Left hindlimb (tissue), 1 donor: Measurements from ENCODE around the gene RNF225.
"Not testable (repeated sequence)": the region's sequence is repeated elsewhere in the genome, so short reads cannot be mapped to it uniquely, and the experiment has no call there.

Experiments
- DNase-seq: peaks from one replicate; pipeline ENCODE4 v3.0.0-alpha.2; 2018

Gene RNF225

GRCh38 chr19:58387338-58388174 is 7.9 kb upstream of the RNF225 start:
- DNase-seq: no peak

GRCh38 chr19:58388175-58388526 is 7.3 kb upstream of the RNF225 start:
- no peak for DNase-seq

GRCh38 chr19:58392945-58393724 is 2.3 kb upstream of the RNF225 start:
- DNase-seq: no peak

GRCh38 chr19:58393725-58394033 is 1.8 kb upstream of the RNF225 start:
- DNase-seq: no peak

- DNase-seq: no peak
Measured at GRCh38 chr19:58394821-58395219, 636 bp upstream of the RNF225 start.

GRCh38 chr19:58395979-58396627 is 647 bp downstream of the RNF225 start:
- DNase-seq: peak; percentile 32

GRCh38 chr19:58396691-58397532 is 1.5 kb downstream of the RNF225 start:
- no peak for DNase-seq

GRCh38 chr19:58397533-58398037 is 2.1 kb downstream of the RNF225 start:
- DNase-seq: no peak

- no peak for DNase-seq
Measured at GRCh38 chr19:58398087-58398486, 2.6 kb downstream of the RNF225 start.

GRCh38 chr19:58398545-58398944 is 3.1 kb downstream of the RNF225 start:
- DNase-seq: no peak

- DNase-seq: no peak
Measured at GRCh38 chr19:58399903-58400302, 4.4 kb downstream of the RNF225 start.

GRCh38 chr19:58400316-58400915 is 5.0 kb downstream of the RNF225 start:
- DNase-seq: no peak

- DNase-seq: peak; percentile 99
Measured at GRCh38 chr19:58400916-58401839, 5.7 kb downstream of the RNF225 start.

- no peak for DNase-seq
Measured at GRCh38 chr19:58401840-58402421, 6.5 kb downstream of the RNF225 start.

- not testable (repeated sequence) for DNase-seq
Measured at GRCh38 chr19:58403920-58404478, 8.5 kb downstream of the RNF225 start.

- no peak for DNase-seq
Measured at GRCh38 chr19:58406818-58407657, 11.6 kb downstream of the RNF225 start.

GRCh38 chr19:58407658-58408151 is 12.2 kb downstream of the RNF225 start:
- no peak for DNase-seq

GRCh38 chr19:58408152-58409009 is 12.9 kb downstream of the RNF225 start, which contains the start of gene ZNF584:
TSS of gene ZNF584 (plus strand) at chr19:58408649. CDS start at chr19:58409148, 499 bp downstream.
- peak; percentile 97 for DNase-seq
